Measurements from ENCODE around the gene ARHGEF12.

ARHGEF12 gene

GRCh38 chr11:120385655-120386054 lies 49.4 kb downstream of the ARHGEF12 start:
- DNase-seq (ENCODE audit: low read depth) = no peak

GRCh38 chr11:120386318-120386717 lies 50.1 kb downstream of the ARHGEF12 start:
- no peak for DNase-seq (ENCODE audit: low read depth)

GRCh38 chr11:120386774-120387371 lies 50.7 kb downstream of the ARHGEF12 start:
- DNase-seq (ENCODE audit: low read depth) = no peak

GRCh38 chr11:120388261-120388660 lies 52.0 kb downstream of the ARHGEF12 start:
- no peak for DNase-seq (ENCODE audit: low read depth)

GRCh38 chr11:120389693-120390584 lies 53.7 kb downstream of the ARHGEF12 start:
- no peak for DNase-seq (ENCODE audit: low read depth)

GRCh38 chr11:120390585-120390922 lies 54.3 kb downstream of the ARHGEF12 start:
- no peak for DNase-seq (ENCODE audit: low read depth)

- DNase-seq (ENCODE audit: low read depth) = no peak
These were observed 55.1 kb downstream of the ARHGEF12 start for GRCh38 chr11:120391292-120391691.

- no peak for DNase-seq (ENCODE audit: low read depth)
These were observed 55.6 kb downstream of the ARHGEF12 start for GRCh38 chr11:120391854-120392253.

- no peak for DNase-seq (ENCODE audit: low read depth)
These were observed 56.1 kb downstream of the ARHGEF12 start for GRCh38 chr11:120392314-120392713.

GRCh38 chr11:120392793-120393192 lies 56.6 kb downstream of the ARHGEF12 start:
- DNase-seq (ENCODE audit: low read depth) = no peak

- DNase-seq (ENCODE audit: low read depth) = no peak
These were observed 57.9 kb downstream of the ARHGEF12 start for GRCh38 chr11:120394119-120394518.

- DNase-seq (ENCODE audit: low read depth) = no peak
These were observed 59.6 kb downstream of the ARHGEF12 start for GRCh38 chr11:120395778-120396177.

- DNase-seq (ENCODE audit: low read depth) = no peak
These were observed 61.9 kb downstream of the ARHGEF12 start for GRCh38 chr11:120398132-120398531.

- no peak for DNase-seq (ENCODE audit: low read depth)
These were observed 63.1 kb downstream of the ARHGEF12 start for GRCh38 chr11:120399307-120399706.

- no peak for DNase-seq (ENCODE audit: low read depth)
These were observed 64.6 kb downstream of the ARHGEF12 start for GRCh38 chr11:120400564-120401364.

GRCh38 chr11:120401506-120401905 lies 65.3 kb downstream of the ARHGEF12 start:
- DNase-seq (ENCODE audit: low read depth) = no peak

GRCh38 chr11:120403966-120404365 lies 67.8 kb downstream of the ARHGEF12 start:
- DNase-seq (ENCODE audit: low read depth) = no peak

GRCh38 chr11:120404495-120404894 lies 68.3 kb downstream of the ARHGEF12 start:
- no peak for DNase-seq (ENCODE audit: low read depth)

GRCh38 chr11:120409655-120410054 lies 73.4 kb downstream of the ARHGEF12 start:
- no peak for DNase-seq (ENCODE audit: low read depth)

GRCh38 chr11:120410622-120411380 lies 74.6 kb downstream of the ARHGEF12 start:
- no peak for DNase-seq (ENCODE audit: low read depth)

- no peak for DNase-seq (ENCODE audit: low read depth)
These were observed 77.3 kb downstream of the ARHGEF12 start for GRCh38 chr11:120413480-120413879.

GRCh38 chr11:120420572-120420971 lies 84.4 kb downstream of the ARHGEF12 start:
- no peak for DNase-seq (ENCODE audit: low read depth)

All from stimulated activated CD8-positive, alpha-beta memory T cell treated with anti-CD3 and anti-CD28 coated beads, Interleukin-15, amount 100 ng/mL, for 24 hours (primary cell).